K562 (cell line): ENCODE data around the gene DCLK1. TPM values are rescaled to one million over a fixed set of nuclear protein-coding genes. Genes with fewer than 3 reads are reported as not detected.

Experiments
- ATAC-seq: fragments of 200-7000 bp; cut with Tn5 transposase; 3 replicates; pipeline ENCODE4 v1.9.1; 2020; ENCODE audit warnings: moderate library complexity
- BruUV-seq: library from RNA; stranded (reverse); fragments of 400-500 nt; replicated peaks from 2 replicates; lab custom pipeline; 2021; lab: Mats Ljungman, UMichigan
- CTCF ChIA-PET: fragments of 300-600 bp; formaldehyde crosslinking; extraction: SDS; loops from one replicate; lab custom pipeline; 2021; ENCODE audit warnings: low intra/inter-chr PET ratio; lab: Yijun Ruan, JAX
- POLR2A ChIA-PET: fragments of 300-600, 350-650 bp; sonication (Branson Sonifier 250); formaldehyde crosslinking; extraction: SDS; loops from one replicate; lab custom pipeline; 2021; ENCODE audit warnings: antibody characterized with exemption, inconsistent platforms; lab: Yijun Ruan, JAX
- DNase-seq, 4 experiments: peaks; one replicate each; pipeline versions ENCODE4 v3.0.0 to v3.0.0-alpha.2; 2011 to 2018; ENCODE audit warnings: low spot score in 3 of 4, mixed read lengths in 3 of 4; ENCODE audit errors: extremely low read depth in 1 of 4
- FAIRE-seq: peaks from 2 replicates; lab custom pipeline; 2011; peaks lifted over from hg19 to GRCh38; lab: Jason Lieb, UNC
- H2AFZ ChIP-seq: 2 replicates; pipeline ENCODE4 v1.6.0; 2011; ENCODE audit warnings: low read depth, low read length, control low read depth, inconsistent platforms
- H3K27ac ChIP-seq: fragments of 200-600 bp; 3 replicates; pipeline ENCODE4 v1.8.0; 2011; ENCODE audit warnings: low read depth, mild to moderate bottlenecking, control low read depth, inconsistent platforms, low read length, moderate library complexity, mixed read lengths; ENCODE audit errors: extremely low read depth
- H3K27me3 ChIP-seq, 2 experiments: fragments of 300-600 bp in 1 of 2; 2 replicates in 1 of 2; 3 replicates in 1 of 2; pipeline versions ENCODE4 v1.6.0 to v1.8.0; 2011; ENCODE audit warnings: inconsistent platforms in 2 of 2, low read length in 2 of 2, mild to moderate bottlenecking in 1 of 2, mixed read lengths in 1 of 2, moderate library complexity in 1 of 2; ENCODE audit not compliant: control insufficient read depth in 2 of 2, insufficient read depth in 2 of 2
- H3K36me3 ChIP-seq: fragments of 300-600 bp; 3 replicates; pipeline ENCODE4 v1.8.0; 2011; ENCODE audit warnings: mild to moderate bottlenecking, low read length, inconsistent platforms; ENCODE audit not compliant: control insufficient read depth, insufficient read depth
- H3K4me1 ChIP-seq, 2 experiments: fragments of 200-600 bp in 1 of 2; replicated peaks in 1 of 2; 2 replicates in 1 of 2; 3 replicates in 1 of 2; pipeline versions ENCODE4 v1.5.1 to v1.8.0; 2011; ENCODE audit warnings: inconsistent platforms in 2 of 2, low read length in 2 of 2, mild to moderate bottlenecking in 1 of 2, mixed read lengths in 1 of 2, moderate library complexity in 1 of 2; ENCODE audit not compliant: control insufficient read depth in 2 of 2, insufficient read depth in 2 of 2
- H3K4me2 ChIP-seq: 2 replicates; pipeline ENCODE4 v1.6.1; 2011; ENCODE audit warnings: low read length, control low read depth, inconsistent platforms, mixed read lengths; ENCODE audit not compliant: insufficient read depth
- H3K4me3 ChIP-seq: fragments of 200-600 bp; sonication (generic), shearing (Covaris generic); 2 replicates; pipeline ENCODE4 v1.5.1; 2016; ENCODE audit warnings: control low read depth, inconsistent platforms
- H3K79me2 ChIP-seq: fragments of 200-600 bp; 3 replicates; pipeline ENCODE4 v1.8.0; 2011; ENCODE audit warnings: low read length, inconsistent platforms; ENCODE audit not compliant: control insufficient read depth, insufficient read depth
- H3K9ac ChIP-seq, 2 experiments: 2 replicates each; pipeline versions ENCODE4 v1.6.0 to v1.6.1; 2011; ENCODE audit warnings: low read depth in 2 of 2, low read length in 2 of 2, control low read depth in 1 of 2, inconsistent platforms in 1 of 2, mild to moderate bottlenecking in 1 of 2, mixed read lengths in 1 of 2; ENCODE audit not compliant: insufficient read depth in 1 of 2
- H3K9me1 ChIP-seq: one replicate; pipeline ENCODE4 v1.6.0; 2011; ENCODE audit warnings: inconsistent platforms, mild to moderate bottlenecking, low read length, moderate library complexity; ENCODE audit not compliant: control insufficient read depth, insufficient read depth
- H3K9me3 ChIP-seq: replicated peaks from 2 replicates; pipeline ENCODE4 v1.5.1; 2011; ENCODE audit warnings: low read depth, low read length, inconsistent platforms; ENCODE audit not compliant: control insufficient read depth, insufficient read depth
- H4K20me1 ChIP-seq: replicated peaks from 2 replicates; pipeline ENCODE4 v1.6.1; 2011; ENCODE audit warnings: low read length, inconsistent platforms, mixed read lengths; ENCODE audit not compliant: control insufficient read depth, insufficient read depth
- BCLAF1 ChIP-seq, 2 experiments: fragments of 450-650 bp in 1 of 2; IDR thresholded peaks; 2 replicates each; pipeline ENCODE4 v1.6.1; 2011 to 2017; ENCODE audit warnings: low read depth in 2 of 2, antibody characterized with exemption in 1 of 2, borderline replicate concordance in 1 of 2, low read length in 1 of 2, mild to moderate bottlenecking in 1 of 2, mixed read lengths in 1 of 2; ENCODE audit not compliant: control insufficient read depth in 1 of 2
- CBX5 ChIP-seq: IDR thresholded peaks from 2 replicates; pipeline ENCODE4 v1.6.1; 2014; ENCODE audit warnings: low read depth, borderline replicate concordance
- CREBBP ChIP-seq: IDR thresholded peaks from one replicate; pipeline ENCODE4 v1.6.1; 2012; ENCODE audit warnings: low read depth, mild to moderate bottlenecking, control low read depth, inconsistent platforms, low read length
- CSDE1 ChIP-seq, 2 experiments: fragments of 450-650 bp; IDR thresholded peaks; 2 replicates each; pipeline ENCODE4 v1.6.1; 2016; ENCODE audit warnings: mild to moderate bottlenecking in 1 of 2
- GTF2F1 ChIP-seq: IDR thresholded peaks from 2 replicates; pipeline ENCODE4 v1.6.1; 2011; ENCODE audit warnings: low read depth, low read length, improper control_type of control experiment
- ILK ChIP-seq: fragments of 450-650 bp; IDR thresholded peaks from 2 replicates; pipeline ENCODE4 v1.6.1; 2016; ENCODE audit warnings: missing genetic modification characterization, low read depth, mild to moderate bottlenecking, missing compliant biosample characterization, moderate library complexity, borderline replicate concordance
- REST ChIP-seq, 2 experiments: fragments of 450-650 bp; formaldehyde crosslinking in 1 of 2; IDR thresholded peaks; 2 replicates each; pipeline versions ENCODE4 v1.4.0 to v1.6.1; 2014 to 2020; ENCODE audit warnings: mild to moderate bottlenecking in 2 of 2, borderline replicate concordance in 1 of 2, low read depth in 1 of 2
- SMAD3 ChIP-seq: fragments of 450-650 bp; formaldehyde crosslinking; conservative IDR thresholded peaks from 2 replicates; pipeline ENCODE4 v1.4.0; 2020; ENCODE audit warnings: mild to moderate bottlenecking
- SNIP1 ChIP-seq: fragments of 450-650 bp; IDR thresholded peaks from 2 replicates; pipeline ENCODE4 v1.7.1; 2017; ENCODE audit warnings: low read depth, mild to moderate bottlenecking
- TAF1 ChIP-seq: IDR thresholded peaks from 2 replicates; pipeline ENCODE4 v1.6.1; 2011; ENCODE audit warnings: mild to moderate bottlenecking, low read length, moderate library complexity; ENCODE audit not compliant: insufficient read depth, control insufficient read depth, severe bottlenecking; ENCODE audit errors: extremely low read depth
- TAF7 ChIP-seq: fragments of 450-650 bp; IDR thresholded peaks from 2 replicates; pipeline ENCODE4 v1.6.1; 2016; ENCODE audit warnings: missing genetic modification characterization, missing compliant biosample characterization
- ZNF174 ChIP-seq: fragments of 250-450 bp; sonication (Bioruptor Pico); IDR thresholded peaks from 2 replicates; pipeline ENCODE4 v1.4.0; 2020; ENCODE audit warnings: mild to moderate bottlenecking
- WGBS: fragments of 100-300 bp; shearing (Covaris generic); methylation state at CpG from one replicate; pipeline ENCODE4 v1.1.6; 2016; ENCODE audit warnings: low coverage, mixed read lengths; ENCODE audit not compliant: insufficient coverage; ENCODE audit errors: missing lambda C conversion rate; 5-methylcytosine and 5-hydroxymethylcytosine counted together
- in situ Hi-C: fragments of 300-500 bp; cut with MboI; formaldehyde crosslinking; loops from 4 replicates; pipeline ENCODE4 v1.15.0; 2018; ENCODE audit warnings: inconsistent platforms, mixed read lengths
- intact Hi-C: fragments of 100-400 bp; cut with micrococcal nuclease; formaldehyde crosslinking; loops from 2 replicates; pipeline ENCODE4 v1.14.2; 2022
- polyA plus RNA-seq, 8 experiments: library from polyadenylated mRNA; depleted of rRNA in 4 of 8; stranded (reverse) in 5 of 8; unstranded in 3 of 8; fragments of >200 nt; fragmentation: Nextera tagmentation in 2 of 8; fragmentation: Illumina TruSeq in 1 of 8; extraction: Ambion mirVana in 2 of 8; extraction: Trizol in 1 of 8; gene quantifications; 2 replicates each; pipeline versions ENCODE4 v1.2.1 to v1.2.3, GENCODE V29; 2011 to 2014; ENCODE audit warnings: inconsistent platforms in 1 of 8, missing spikeins in 1 of 8
- total RNA-seq, 7 experiments: library from RNA; depleted of rRNA in 6 of 7; stranded (reverse); fragments of >200 nt in 6 of 7; fragmentation: Illumina TruSeq in 2 of 7; extraction: Trizol in 2 of 7; gene quantifications; 2 replicates each; pipeline versions ENCODE4 v1.2.1 to v1.2.3, GENCODE V29; 2011 to 2021; ENCODE audit warnings: low replicate concordance in 1 of 7

DCLK1 gene
- total and polyA plus RNA-seq, 9 of the 15 experiments (the other 6 are each of a cell fraction or from before 2014, with no cell fraction given) = 0.07 TPM; not detected in 8

GRCh38 chr13:35736876-35737275 lies 394.3 kb downstream of the DCLK1 start:
- no peak for ATAC-seq
- CTCF ChIA-PET = no interaction called here
- POLR2A ChIA-PET = no interaction called here
- in situ Hi-C loops = no loop called here
- Histone ChIP-seq H3K9me3 (no peaks in the 10 kb centered on the region), H3K36me3 (no peaks in the 10 kb centered on the region), H3K27ac (no peak overlapping the region), H3K27me3 (no peaks in the 10 kb centered on the region), H2AFZ (no peak overlapping the region), H3K9ac (no peak overlapping the region), H3K4me1 (no peaks in the 10 kb centered on the region), H3K9me1 (no peaks in the 10 kb centered on the region), H4K20me1 (no peaks in the 10 kb centered on the region), H3K4me2 (no peak overlapping the region), H3K79me2 (no peaks in the 10 kb centered on the region), H3K4me3 (no peak overlapping the region)
- 3% methylated on average over 2 of the region's 2 CpGs for WGBS
- no TSS peak for BruUV-seq
- intact Hi-C loops = no loop called here
- FAIRE-seq = no peak
- no peak for DNase-seq
- TF ChIP-seq TAF1 (no peak), ILK (tag) (no peak), SMAD3 (CRISPR knock-in tag) (no peak), CREBBP (no peak), REST (IDR thresholded peaks at IDR 0.05; ENCODE audit: borderline replicate concordance) (no peak), REST (CRISPR knock-in tag; IDR thresholded peaks at IDR 0.05; ENCODE audit: low read depth) (no peak), ZNF174 (no peak), SNIP1 (no peak), TAF7 (tag) (no peak), BCLAF1 (IDR thresholded peaks at IDR 0.05; ENCODE audit: borderline replicate concordance in 1 of 2, control insufficient read depth in 1 of 2, low read depth in 2 of 2, low read length in 1 of 2) (no peak), GTF2F1 (no peak), CSDE1 (IDR thresholded peaks at IDR 0.05) (no peak), CBX5 (no peak)
